HEK293 (cell line): ENCODE results near the gene TSPAN1.

Experiments
- CTCF ChIP-seq: fragments of 450-650 bp; formaldehyde crosslinking; IDR thresholded peaks from 2 replicates; pipeline ENCODE4 v1.5.1; 2016; ENCODE audit warnings: missing biosample characterization, missing genetic modification characterization
- OVOL3 ChIP-seq: fragments of 450-650 bp; formaldehyde crosslinking; IDR thresholded peaks from 2 replicates; pipeline ENCODE4 v1.5.1; 2016; ENCODE audit warnings: missing biosample characterization, missing genetic modification characterization
- REST ChIP-seq: fragments of 450-650 bp; formaldehyde crosslinking; IDR thresholded peaks from 2 replicates; pipeline ENCODE4 v1.5.1; 2016; ENCODE audit warnings: missing biosample characterization, missing genetic modification characterization
- ZNF211 ChIP-seq: fragments of 450-650 bp; formaldehyde crosslinking; IDR thresholded peaks from 2 replicates; pipeline ENCODE4 v1.5.1; 2016; ENCODE audit warnings: low read depth, missing biosample characterization, missing genetic modification characterization
- ZNF274 ChIP-seq, 2 experiments: fragments of 200-500 bp in 1 of 2; fragments of 450-650 bp in 1 of 2; sonication (Bioruptor generic) in 1 of 2; formaldehyde crosslinking in 1 of 2; IDR thresholded peaks; 2 replicates each; pipeline versions ENCODE4 v1.5.1 to v1.6.1; 2014 to 2016; ENCODE audit warnings: borderline replicate concordance in 1 of 2, inconsistent platforms in 1 of 2, low read length in 1 of 2, missing biosample characterization in 1 of 2, missing genetic modification characterization in 1 of 2
- ZNF488 ChIP-seq: fragments of 450-650 bp; formaldehyde crosslinking; IDR thresholded peaks from 2 replicates; pipeline ENCODE4 v1.5.1; 2016; ENCODE audit warnings: missing biosample characterization, missing genetic modification characterization
- ZNF548 ChIP-seq: fragments of 450-650 bp; formaldehyde crosslinking; IDR thresholded peaks from 2 replicates; pipeline ENCODE4 v1.5.1; 2016; ENCODE audit warnings: missing biosample characterization, missing genetic modification characterization
- ZNF670 ChIP-seq: fragments of 450-650 bp; formaldehyde crosslinking; IDR thresholded peaks from 2 replicates; pipeline ENCODE4 v1.5.1; 2016; ENCODE audit warnings: missing biosample characterization, missing genetic modification characterization, low read depth

GRCh38 chr1:46133781-46134350 lies 41.0 kb upstream of the TSPAN1 start:
- TF ChIP-seq CTCF (tag by site-specific recombination) (no peak), ZNF488 (tag by site-specific recombination) (no peak), ZNF548 (tag by site-specific recombination) (no peak), REST (tag by site-specific recombination) (no peak), ZNF274 (IDR thresholded peaks at IDR 0.05; ENCODE audit: low read length) (no peak), ZNF274 (tag by site-specific recombination; IDR thresholded peaks at IDR 0.05; ENCODE audit: borderline replicate concordance) (no peak), ZNF670 (tag by site-specific recombination) (no peak), OVOL3 (tag by site-specific recombination) (no peak), ZNF211 (tag by site-specific recombination) (no peak)
